Karpas-422 (cell line): Measurements from ENCODE around the gene MTHFD1L. TPM values are rescaled to one million over a fixed set of nuclear protein-coding genes. Genes with fewer than 3 reads are reported as not detected.

Experiments used
- DNase-seq: peaks from one replicate; pipeline ENCODE4 v3.0.0-alpha.2; 2015
- H2AFZ ChIP-seq: fragments of 200-600 bp; sonication (generic); 2 replicates; pipeline ENCODE4 v1.6.1; 2014; ENCODE audit warnings: antibody characterized with exemption, low read length, mixed read lengths
- H3K27ac ChIP-seq: fragments of 200-600 bp; sonication (generic); 2 replicates; pipeline ENCODE4 v1.5.1; 2014; ENCODE audit warnings: mild to moderate bottlenecking, low read length, moderate library complexity
- H3K27me3 ChIP-seq: fragments of 200-600 bp; sonication (generic); 2 replicates; pipeline ENCODE4 v1.6.1; 2014; ENCODE audit warnings: low read length, mixed read lengths
- H3K36me3 ChIP-seq: fragments of 200-600 bp; sonication (generic); 2 replicates; pipeline ENCODE4 v1.6.1; 2014; ENCODE audit warnings: low read length, mixed read lengths; ENCODE audit not compliant: insufficient read depth
- H3K4me1 ChIP-seq: fragments of 200-600 bp; sonication (generic); 2 replicates; pipeline ENCODE4 v1.6.1; 2014; ENCODE audit warnings: mild to moderate bottlenecking, low read length, mixed read lengths
- H3K4me2 ChIP-seq: fragments of 200-600 bp; sonication (generic); 2 replicates; pipeline ENCODE4 v1.6.1; 2014; ENCODE audit warnings: low read length, low read depth, mild to moderate bottlenecking; ENCODE audit not compliant: poor library complexity, severe bottlenecking
- H3K4me3 ChIP-seq: fragments of 200-600 bp; sonication (generic); 2 replicates; pipeline ENCODE4 v1.5.1; 2014; ENCODE audit warnings: mild to moderate bottlenecking, antibody characterized with exemption, low read length, mixed read lengths
- H3K79me2 ChIP-seq: fragments of 200-600 bp; sonication (generic); 2 replicates; pipeline ENCODE4 v1.6.1; 2014; ENCODE audit warnings: mild to moderate bottlenecking, low read length, mixed read lengths
- H3K9ac ChIP-seq: fragments of 200-600 bp; sonication (generic); 2 replicates; pipeline ENCODE4 v1.6.0; 2014; ENCODE audit warnings: low read length
- H3K9me2 ChIP-seq: fragments of 200-600 bp; sonication (generic), shearing (Covaris generic); replicated peaks from 2 replicates; pipeline ENCODE4 v1.6.0; 2014; ENCODE audit warnings: mild to moderate bottlenecking, low read length, moderate library complexity; ENCODE audit not compliant: insufficient read depth
- H3K9me3 ChIP-seq: fragments of 300-700, 200-600 bp; sonication (generic); 2 replicates; pipeline ENCODE4 v1.6.1; 2014; ENCODE audit warnings: low read length, mixed read lengths
- H4K20me1 ChIP-seq: fragments of 200-600 bp; sonication (generic); 2 replicates; pipeline ENCODE4 v1.6.1; 2014; ENCODE audit warnings: mild to moderate bottlenecking, antibody characterized with exemption, low read length, low read depth; ENCODE audit not compliant: insufficient read depth
- total RNA-seq: library from RNA; depleted of rRNA; stranded (reverse); fragments of >200 nt; shearing (Covaris generic); gene quantifications from 2 replicates; pipeline ENCODE4 v1.2.3, GENCODE V29; 2014; ENCODE audit warnings: low replicate concordance

MTHFD1L gene
- total RNA-seq, 1 experiment from 2014 or later: 60.7 TPM

DNA sequence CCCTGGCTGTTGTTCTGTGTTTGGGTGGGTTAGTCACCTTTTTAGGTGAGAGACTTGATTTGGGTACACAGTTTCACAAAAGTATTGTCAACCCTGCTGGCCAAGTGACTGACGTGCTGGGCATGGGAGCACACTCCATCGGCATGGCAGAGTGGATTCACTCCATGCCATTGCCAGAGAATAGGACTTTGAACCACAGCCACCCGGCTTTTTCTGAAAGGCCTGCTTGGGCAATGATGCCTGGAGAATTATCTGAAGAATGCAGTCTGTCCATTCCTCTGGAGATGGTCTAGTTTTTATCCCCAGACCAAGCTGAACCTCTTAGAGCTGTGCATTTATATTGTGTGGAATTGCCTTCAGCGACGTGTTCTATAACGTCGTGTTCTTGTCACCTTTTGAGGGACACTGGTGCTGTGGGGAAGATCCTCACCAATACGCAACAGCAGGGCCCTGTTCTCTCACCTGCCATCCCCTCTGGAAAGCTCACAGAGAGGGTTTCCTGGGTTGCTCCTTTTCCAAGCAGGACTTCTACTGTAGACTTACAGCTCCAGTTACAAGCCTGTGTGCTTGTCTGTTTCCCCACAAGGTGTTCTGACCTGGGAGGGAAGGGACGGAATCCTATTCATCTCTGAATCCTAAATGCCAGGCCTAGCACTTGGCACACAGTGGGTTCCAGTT lies 190.9 kb downstream of the MTHFD1L start:
- Histone ChIP-seq H3K27me3 (no peaks in the 10 kb centered on the region), H3K4me2 (no peak overlapping the region), H3K4me1 (no peaks in the 10 kb centered on the region), H3K9me3 (no peaks in the 10 kb centered on the region), H3K79me2 (no peaks in the 10 kb centered on the region; the same call in 1 of the 2 replicates), H2AFZ (no peak overlapping the region), H3K4me3 (no peak overlapping the region), H3K36me3 (no peaks in the 10 kb centered on the region), H3K9me2 (no peaks in the 10 kb centered on the region), H4K20me1 (no peaks in the 10 kb centered on the region), H3K9ac (no peak overlapping the region), H3K27ac (no peak overlapping the region)
- no peak for DNase-seq

DNA sequence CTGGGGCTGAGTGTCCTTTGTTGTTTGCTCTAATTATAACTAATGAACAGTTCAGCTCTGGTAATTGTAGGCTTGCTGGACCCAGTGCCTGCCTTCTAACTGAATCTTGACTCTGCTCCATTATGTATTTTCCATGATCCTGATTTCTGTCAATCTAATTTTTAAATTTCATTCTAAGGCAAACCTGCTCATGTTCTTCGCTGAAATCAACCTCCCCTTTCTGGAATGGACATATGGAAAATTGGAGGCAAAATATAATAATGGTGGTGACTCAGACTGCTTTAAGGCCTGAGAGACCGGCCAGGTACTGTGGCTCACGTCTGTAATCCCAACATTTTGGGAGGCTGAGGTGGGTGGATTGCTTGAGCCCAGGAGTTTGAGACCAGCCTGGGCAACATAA lies 191.6 kb downstream of the MTHFD1L start:
- Histone ChIP-seq H2AFZ (no peak overlapping the region), H3K4me1 (no peaks in the 10 kb centered on the region), H3K4me3 (no peak overlapping the region), H3K9ac (no peak overlapping the region), H3K36me3 (no peaks in the 10 kb centered on the region), H3K27ac (no peak overlapping the region), H3K9me2 (no peaks in the 10 kb centered on the region), H3K4me2 (no peak overlapping the region), H3K27me3 (no peaks in the 10 kb centered on the region), H3K9me3 (no peaks in the 10 kb centered on the region), H3K79me2 (no peaks in the 10 kb centered on the region; the same call in 1 of the 2 replicates), H4K20me1 (no peaks in the 10 kb centered on the region)
- no peak for DNase-seq

DNA sequence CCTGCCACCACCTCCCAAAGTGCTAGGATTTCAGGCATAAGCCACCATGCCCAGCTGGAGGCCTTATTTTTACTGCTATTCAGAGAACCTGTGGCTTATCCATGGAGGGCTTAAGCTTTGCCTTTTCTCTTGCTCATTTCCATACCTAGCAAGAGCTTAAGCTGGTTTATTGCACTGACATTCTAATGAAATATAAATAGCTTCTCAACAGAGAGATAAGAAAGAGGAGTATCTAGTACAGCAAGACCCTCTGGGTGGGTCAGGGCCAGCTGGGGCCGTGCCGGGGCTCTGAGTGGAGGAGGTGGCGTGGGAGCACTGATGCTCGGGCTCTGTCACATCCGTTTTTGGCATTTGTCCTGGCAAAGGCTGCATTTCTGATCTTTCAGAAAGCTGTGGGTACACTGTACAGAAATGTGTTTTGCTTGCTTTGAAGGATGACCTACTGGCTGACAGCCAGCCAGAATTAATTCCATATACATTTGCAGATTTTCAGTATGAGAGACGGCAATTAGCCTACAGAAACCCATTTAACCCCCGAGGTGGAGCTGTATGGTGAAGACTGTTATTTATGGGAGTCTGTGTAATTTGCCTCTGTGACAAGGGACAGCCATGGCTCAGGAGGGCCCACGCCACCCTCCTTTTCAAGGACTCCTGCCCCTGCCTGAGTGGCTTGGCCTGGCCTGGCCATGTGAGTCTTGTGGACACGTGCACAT lies 192.7 kb downstream of the MTHFD1L start:
- no peak for DNase-seq
- Histone ChIP-seq H3K27me3 (no peaks in the 10 kb centered on the region), H3K4me3 (no peak overlapping the region), H3K9me3 (no peaks in the 10 kb centered on the region), H3K79me2 (no peaks in the 10 kb centered on the region; the same call in 1 of the 2 replicates), H3K4me2 (no peak overlapping the region), H3K9ac (no peak overlapping the region), H2AFZ (no peak overlapping the region), H3K36me3 (no peaks in the 10 kb centered on the region), H3K4me1 (no peaks in the 10 kb centered on the region), H3K9me2 (no peaks in the 10 kb centered on the region), H3K27ac (no peak overlapping the region), H4K20me1 (no peaks in the 10 kb centered on the region)

DNA sequence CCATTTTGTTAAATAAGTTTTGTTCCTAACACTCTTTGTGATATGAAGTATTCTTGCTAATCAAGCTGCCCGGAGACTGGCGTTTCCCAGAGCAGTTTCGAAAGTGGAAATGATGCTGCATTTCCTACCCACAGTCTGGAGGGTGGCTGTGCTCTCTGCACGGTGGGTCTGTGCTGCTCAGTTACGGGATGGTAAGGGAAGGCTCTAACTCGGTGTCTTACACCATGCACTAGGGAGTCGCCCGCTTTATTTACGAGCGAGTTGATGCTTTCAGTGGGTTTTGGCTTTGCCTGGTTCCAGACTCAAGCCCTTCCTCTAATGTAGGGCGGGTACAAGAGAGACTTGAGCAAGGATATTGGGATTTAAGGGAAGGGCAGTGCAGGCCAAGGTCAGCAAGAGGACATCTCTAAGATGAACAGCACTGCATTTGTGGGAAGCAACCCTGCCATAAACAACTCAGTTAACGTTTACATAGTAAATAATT lies 194.2 kb downstream of the MTHFD1L start:
- DNase-seq: no peak
- Histone ChIP-seq H3K4me1 (no peaks in the 10 kb centered on the region), H4K20me1 (no peaks in the 10 kb centered on the region), H3K36me3 (no peaks in the 10 kb centered on the region), H3K4me3 (no peak overlapping the region), H3K9me3 (no peaks in the 10 kb centered on the region), H2AFZ (no peak overlapping the region), H3K27ac (no peak overlapping the region), H3K9me2 (no peaks in the 10 kb centered on the region), H3K9ac (no peak overlapping the region), H3K79me2 (no peaks in the 10 kb centered on the region; the same call in 1 of the 2 replicates), H3K27me3 (no peaks in the 10 kb centered on the region), H3K4me2 (no peak overlapping the region)

DNA sequence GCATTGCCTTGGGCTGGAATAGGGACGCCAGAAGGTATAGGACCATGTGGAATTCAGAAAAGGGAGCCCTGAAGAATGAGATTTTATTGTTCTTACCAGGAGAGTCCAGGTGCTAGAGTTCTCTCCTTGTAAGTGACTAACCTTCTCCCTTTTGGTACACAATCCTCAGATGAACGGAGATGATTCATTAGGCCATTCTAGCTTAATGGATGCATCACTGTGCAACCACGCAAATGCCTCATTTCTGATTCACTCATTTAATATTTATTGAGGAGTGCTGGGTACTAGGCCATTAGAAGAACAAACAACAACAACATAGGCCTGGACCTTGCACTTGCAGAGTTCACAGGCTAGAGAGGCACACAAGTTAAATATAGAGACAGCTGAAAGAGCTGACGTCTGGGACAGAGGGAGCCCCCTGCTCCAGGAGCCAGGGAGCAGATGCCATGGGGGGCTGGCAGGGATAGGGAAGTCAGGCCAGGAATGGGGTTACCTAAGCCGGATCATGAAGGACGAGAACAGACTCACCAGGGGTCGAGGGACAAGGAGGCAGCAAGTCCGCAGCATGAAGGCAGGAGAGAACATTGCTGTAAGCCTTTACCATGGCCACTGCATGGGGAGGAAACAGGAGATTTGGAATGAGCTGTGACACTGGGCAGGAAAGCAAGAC lies 194.7 kb downstream of the MTHFD1L start:
- H2AFZ ChIP-seq: no peak overlapping the region
- no peaks in the 10 kb centered on the region for H3K36me3 ChIP-seq
- H4K20me1 ChIP-seq: no peaks in the 10 kb centered on the region
- H3K9ac ChIP-seq: no peak overlapping the region
- H3K79me2 ChIP-seq: no peaks in the 10 kb centered on the region; the same call in 1 of the 2 replicates
- H3K9me3 ChIP-seq: no peaks in the 10 kb centered on the region
- H3K4me1 ChIP-seq: no peaks in the 10 kb centered on the region
- no peaks in the 10 kb centered on the region for H3K27me3 ChIP-seq
- H3K27ac ChIP-seq: no peak overlapping the region
- DNase-seq: no peak
- H3K4me3 ChIP-seq: no peak overlapping the region
- H3K4me2 ChIP-seq: no peak overlapping the region
- H3K9me2 ChIP-seq: no peaks in the 10 kb centered on the region

DNA sequence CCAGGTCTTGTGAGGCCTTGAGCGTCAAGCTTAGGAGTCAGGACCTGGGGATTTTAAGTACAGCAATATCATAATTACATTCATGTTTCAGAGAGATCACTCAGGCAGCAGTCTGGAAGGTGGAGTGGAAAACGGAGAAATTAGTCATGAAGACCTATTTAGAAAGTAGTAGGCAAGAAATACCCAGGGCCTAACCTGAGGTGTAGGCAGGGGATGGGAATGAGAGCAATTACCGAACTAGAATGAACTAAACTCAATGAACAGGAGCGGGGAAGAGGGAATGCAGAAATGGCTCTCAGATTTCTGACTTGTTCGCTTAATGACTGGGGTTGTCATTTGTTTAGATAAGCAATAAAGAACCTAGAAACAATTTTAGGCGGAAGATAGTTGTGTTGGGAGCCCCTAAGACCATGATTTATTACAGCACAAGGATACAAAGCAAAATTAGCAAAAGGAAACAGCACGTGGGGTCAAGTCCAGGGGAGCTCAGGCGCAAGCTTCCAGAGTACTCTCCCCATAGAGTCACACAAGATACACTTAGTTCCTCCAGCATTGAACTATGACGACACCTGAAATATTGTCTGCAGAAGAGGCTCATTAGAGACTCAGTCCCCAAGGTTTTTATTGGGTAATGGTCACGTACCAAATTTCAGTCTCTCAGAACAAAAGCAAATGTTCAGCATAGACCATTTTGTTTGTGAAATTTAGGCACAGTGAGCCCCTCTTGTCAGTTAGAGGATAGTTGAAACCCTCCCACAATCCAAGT lies 195.4 kb downstream of the MTHFD1L start:
- H3K9me2 ChIP-seq: no peaks in the 10 kb centered on the region
- no peaks in the 10 kb centered on the region for H3K27me3 ChIP-seq
- H3K4me1 ChIP-seq: no peaks in the 10 kb centered on the region
- no peak overlapping the region for H2AFZ ChIP-seq
- no peaks in the 10 kb centered on the region for H3K36me3 ChIP-seq
- no peak overlapping the region for H3K27ac ChIP-seq
- H4K20me1 ChIP-seq: no peaks in the 10 kb centered on the region
- H3K4me3 ChIP-seq: no peak overlapping the region
- H3K79me2 ChIP-seq: no peaks in the 10 kb centered on the region; the same call in 1 of the 2 replicates
- H3K9me3 ChIP-seq: no peaks in the 10 kb centered on the region
- no peak overlapping the region for H3K9ac ChIP-seq
- DNase-seq: no peak
- no peak overlapping the region for H3K4me2 ChIP-seq

DNA sequence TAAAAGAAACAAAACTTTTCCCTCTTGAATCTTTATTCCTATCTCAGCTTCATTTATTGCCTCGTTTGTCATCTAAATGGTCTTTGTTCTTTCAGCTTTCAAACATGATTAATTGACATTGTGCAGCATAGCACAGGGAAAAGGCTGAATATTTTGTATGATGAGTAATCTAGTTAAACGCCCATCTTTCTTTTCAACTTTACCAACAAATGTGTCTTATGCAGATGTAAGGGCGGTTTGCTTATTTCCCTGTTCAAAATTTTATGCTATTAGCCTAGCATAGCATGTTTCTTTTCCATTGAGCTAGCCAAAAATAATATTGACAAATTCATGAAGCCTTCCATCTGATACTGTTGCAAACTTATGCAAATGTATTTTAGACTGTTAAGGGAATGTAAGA lies 197.8 kb downstream of the MTHFD1L start:
- Histone ChIP-seq H4K20me1 (no peaks in the 10 kb centered on the region), H3K9ac (no peak overlapping the region), H3K4me1 (no peaks in the 10 kb centered on the region), H3K9me2 (no peaks in the 10 kb centered on the region), H3K27ac (no peak overlapping the region), H3K9me3 (no peaks in the 10 kb centered on the region), H3K4me2 (no peak overlapping the region), H2AFZ (no peak overlapping the region), H3K36me3 (no peaks in the 10 kb centered on the region), H3K4me3 (no peak overlapping the region), H3K27me3 (no peaks in the 10 kb centered on the region), H3K79me2 (no peaks in the 10 kb centered on the region; the same call in 1 of the 2 replicates)
- DNase-seq: no peak
